ENCODE data around the gene DYNC1I1. TPM values are rescaled to one million over a fixed set of nuclear protein-coding genes. Genes with fewer than 3 reads are reported as not detected.

Gene DYNC1I1
- total and polyA plus RNA-seq, 2 of the 4 experiments (the other 2 are of a cell fraction) = under 0.01 to 0.15 TPM

- DNase-seq = no peak
- H3K14ac ChIP-seq (replicated peaks; ENCODE audit: low read depth, low read length) = no peak overlapping the region
- H3K27ac ChIP-seq (ENCODE audit: insufficient read depth, low read length) = no peak overlapping the region
- ChIA-PET CTCF (no interaction called here), POLR2A (ENCODE audit: unreplicated experiment) (no interaction called here)
- TF ChIP-seq NFE2L2 (IDR thresholded peaks at IDR 0.05; ENCODE audit: low read depth, low read length) (no peak), BHLHE40 (IDR thresholded peaks at IDR 0.05; ENCODE audit: low read depth, low read length) (no peak), MAFK (IDR thresholded peaks at IDR 0.05; ENCODE audit: low read depth, low read length) (no peak), CHD1 (IDR thresholded peaks at IDR 0.05; ENCODE audit: low read depth, low read length) (no peak), SMC3 (IDR thresholded peaks at IDR 0.05; ENCODE audit: low read depth, low read length) (no peak), RAD21 (IDR thresholded peaks at IDR 0.05; ENCODE audit: low read length) (no peak), RFX5 (IDR thresholded peaks at IDR 0.05; ENCODE audit: low read depth, low read length) (no peak), CEBPB (IDR thresholded peaks at IDR 0.05; ENCODE audit: low read depth, low read length) (no peak), USF2 (IDR thresholded peaks at IDR 0.05; ENCODE audit: low read depth, low read length) (no peak), RCOR1 (IDR thresholded peaks at IDR 0.05; ENCODE audit: insufficient replicate concordance, low read length) (no peak), MXI1 (IDR thresholded peaks at IDR 0.05; ENCODE audit: borderline replicate concordance, low read depth, low read length) (no peak), CTCF (conservative IDR thresholded peaks at IDR 0.05; ENCODE audit: low read depth, low read length) (no peak)
- TF ChIP-seq, protein P1, sequence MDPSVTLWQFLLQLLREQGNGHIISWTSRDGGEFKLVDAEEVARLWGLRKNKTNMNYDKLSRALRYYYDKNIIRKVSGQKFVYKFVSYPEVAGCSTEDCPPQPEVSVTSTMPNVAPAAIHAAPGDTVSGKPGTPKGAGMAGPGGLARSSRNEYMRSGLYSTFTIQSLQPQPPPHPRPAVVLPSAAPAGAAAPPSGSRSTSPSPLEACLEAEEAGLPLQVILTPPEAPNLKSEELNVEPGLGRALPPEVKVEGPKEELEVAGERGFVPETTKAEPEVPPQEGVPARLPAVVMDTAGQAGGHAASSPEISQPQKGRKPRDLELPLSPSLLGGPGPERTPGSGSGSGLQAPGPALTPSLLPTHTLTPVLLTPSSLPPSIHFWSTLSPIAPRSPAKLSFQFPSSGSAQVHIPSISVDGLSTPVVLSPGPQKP (IDR thresholded peaks at IDR 0.05; ENCODE audit: borderline replicate concordance, low read depth, low read length) = no peak
- H3K36me3 ChIP-seq (ENCODE audit: control insufficient read depth, insufficient read depth, low read length) = no peaks in the 10 kb centered on the region
- in situ Hi-C loops (cut with MboI; ENCODE audit: low sequenced_read_pairs) (no loop called here), dilution Hi-C loops (cut with HindIII; ENCODE audit: low sequenced_read_pairs, unreplicated experiment) (no loop called here), intact Hi-C loops (cut with micrococcal nuclease) (no loop called here)
- H3K9ac ChIP-seq (ENCODE audit: low read depth, low read length) = no peak overlapping the region
- BruUV-seq (replicated peaks) = no TSS peak
- H2BK120ac ChIP-seq (ENCODE audit: low read depth, low read length) = no peak overlapping the region
- H2AK5ac ChIP-seq (ENCODE audit: low read depth, low read length) = no peak overlapping the region
- H3K79me1 ChIP-seq (ENCODE audit: low read depth in 1 of 2, low read length in 2 of 2) = no peaks in the 10 kb centered on the region
- H4K91ac ChIP-seq (ENCODE audit: insufficient read depth, low read depth, low read length) = no peak overlapping the region
- no peaks in the 10 kb centered on the region for H3K4me1 ChIP-seq (ENCODE audit: control insufficient read depth, insufficient read depth, low read length)
- no peaks in the 10 kb centered on the region for H3K9me3 ChIP-seq (ENCODE audit: control insufficient read depth, insufficient read depth, low read length)
- H4K8ac ChIP-seq (ENCODE audit: low read depth in 2 of 2, low read length in 2 of 2) = no peak overlapping the region
- H2AFZ ChIP-seq (replicated peaks; ENCODE audit: low read length, poor library complexity) = no peak overlapping the region
- no peak overlapping the region for H2BK5ac ChIP-seq (ENCODE audit: low read depth, low read length, poor library complexity, severe bottlenecking)
- no peak overlapping the region for H2BK15ac ChIP-seq (ENCODE audit: low read depth, low read length)
- no peak overlapping the region for H2AK9ac ChIP-seq (replicated peaks; ENCODE audit: low read depth, low read length, poor library complexity)
- H3K4me2 ChIP-seq (ENCODE audit: low read depth, low read length) = no peak overlapping the region
- WGBS, 2 experiments (ENCODE audit: extremely low coverage in 2 of 2, insufficient read length in 1 of 2) = no CpG with 5 or more reads among the region's 6 CpGs
- H3K18ac ChIP-seq (ENCODE audit: low read depth, low read length) = no peak overlapping the region
- no peak overlapping the region for H4K5ac ChIP-seq (ENCODE audit: low read depth, low read length)
- H3K4ac ChIP-seq (ENCODE audit: low read depth, low read length) = no peak overlapping the region
- no peak overlapping the region for H3K4me3 ChIP-seq (ENCODE audit: insufficient read depth, low read depth, low read length)
- no peak overlapping the region for H2BK20ac ChIP-seq (ENCODE audit: low read depth, low read length)
- H3K27me3 ChIP-seq (ENCODE audit: control insufficient read depth, insufficient read depth, low read length) = no peaks in the 10 kb centered on the region
- no peaks in the 10 kb centered on the region for H3K9me1 ChIP-seq (ENCODE audit: insufficient read depth, low read length)
- H4K20me1 ChIP-seq (ENCODE audit: insufficient read depth, low read length) = no peaks in the 10 kb centered on the region
- no peak overlapping the region for H3K23ac ChIP-seq (ENCODE audit: low read depth, low read length)
- ATAC-seq (ENCODE audit: low read depth) = no peak
- no peak overlapping the region for H3K56ac ChIP-seq (ENCODE audit: extremely low read depth, insufficient read depth, low read length)
These were observed 199.4 kb downstream of the DYNC1I1 start for GRCh38 chr7:95971716-95972115.
